Neuron (in vitro differentiated cells): ENCODE results near the gene UNC93A.

Source experiments
- H2AFZ ChIP-seq: one replicate; pipeline ENCODE4 v1.6.1; 2013; ENCODE audit warnings: low read depth, mild to moderate bottlenecking, inconsistent platforms, low read length, moderate library complexity
- H3K27me3 ChIP-seq: one replicate; pipeline ENCODE4 v1.6.1; 2013; ENCODE audit warnings: low read length; ENCODE audit not compliant: insufficient read depth
- H3K36me3 ChIP-seq: one replicate; pipeline ENCODE4 v1.6.1; 2013; ENCODE audit warnings: low read length; ENCODE audit not compliant: insufficient read depth
- H3K4me1 ChIP-seq: one replicate; pipeline ENCODE4 v1.6.1; 2013; ENCODE audit warnings: low read length; ENCODE audit not compliant: insufficient read depth
- H3K4me3 ChIP-seq: 2 replicates; pipeline ENCODE4 v1.5.1; 2013; ENCODE audit warnings: mild to moderate bottlenecking, low read length, moderate library complexity
- H3K9me3 ChIP-seq: one replicate; pipeline ENCODE4 v1.6.1; 2013; ENCODE audit warnings: low read length

UNC93A gene

GRCh38 chr6:167336844-167337630, 45.9 kb downstream of the UNC93A start:
- H3K27me3 ChIP-seq = no peaks in the 10 kb centered on the region
- peaks cover 3% of the 10 kb centered on the region for H3K9me3 ChIP-seq
- no peak overlapping the region for H3K4me3 ChIP-seq
- H3K36me3 ChIP-seq = no peaks in the 10 kb centered on the region
- H2AFZ ChIP-seq = no peak overlapping the region
- H3K4me1 ChIP-seq = peaks cover 5% of the 10 kb centered on the region

GRCh38 chr6:167337675-167338449, 46.7 kb downstream of the UNC93A start:
- Histone ChIP-seq H3K27me3 (no peaks in the 10 kb centered on the region), H3K4me3 (no peak overlapping the region), H2AFZ (no peak overlapping the region), H3K36me3 (no peaks in the 10 kb centered on the region), H3K4me1 (peaks cover 10% of the 10 kb centered on the region), H3K9me3 (peaks cover 3% of the 10 kb centered on the region)

GRCh38 chr6:167338541-167339117, 47.5 kb downstream of the UNC93A start:
- Histone ChIP-seq H3K9me3 (peaks cover 3% of the 10 kb centered on the region), H3K27me3 (no peaks in the 10 kb centered on the region), H3K4me1 (peaks cover 10% of the 10 kb centered on the region), H2AFZ (no peak overlapping the region), H3K36me3 (no peaks in the 10 kb centered on the region), H3K4me3 (no peak overlapping the region)

GRCh38 chr6:167341038-167341583, 50.0 kb downstream of the UNC93A start:
- Histone ChIP-seq H3K4me1 (peaks cover 10% of the 10 kb centered on the region), H3K4me3 (no peak overlapping the region), H3K36me3 (no peaks in the 10 kb centered on the region), H3K9me3 (peaks cover 3% of the 10 kb centered on the region), H3K27me3 (no peaks in the 10 kb centered on the region), H2AFZ (no peak overlapping the region)

- Histone ChIP-seq H3K27me3 (no peaks in the 10 kb centered on the region), H3K36me3 (no peaks in the 10 kb centered on the region), H3K9me3 (peaks cover 3% of the 10 kb centered on the region), H2AFZ (no peak overlapping the region), H3K4me3 (no peak overlapping the region), H3K4me1 (peaks cover 10% of the 10 kb centered on the region)
These were observed 50.8 kb downstream of the UNC93A start for GRCh38 chr6:167341665-167342655.

- H3K9me3 ChIP-seq = peaks cover 3% of the 10 kb centered on the region
- no peak overlapping the region for H3K4me3 ChIP-seq
- H3K36me3 ChIP-seq = no peaks in the 10 kb centered on the region
- peaks cover 10% of the 10 kb centered on the region for H3K4me1 ChIP-seq
- H3K27me3 ChIP-seq = no peaks in the 10 kb centered on the region
- no peak overlapping the region for H2AFZ ChIP-seq
These were observed 51.9 kb downstream of the UNC93A start for GRCh38 chr6:167342879-167343610.

GRCh38 chr6:167345348-167345747, 54.2 kb downstream of the UNC93A start:
- no peaks in the 10 kb centered on the region for H3K27me3 ChIP-seq
- no peaks in the 10 kb centered on the region for H3K36me3 ChIP-seq
- H2AFZ ChIP-seq = no peak overlapping the region
- no peak overlapping the region for H3K4me3 ChIP-seq
- H3K9me3 ChIP-seq = no peaks in the 10 kb centered on the region
- H3K4me1 ChIP-seq = peaks cover 15% of the 10 kb centered on the region

- Histone ChIP-seq H3K4me3 (no peak overlapping the region), H2AFZ (no peak overlapping the region), H3K36me3 (no peaks in the 10 kb centered on the region), H3K27me3 (no peaks in the 10 kb centered on the region), H3K4me1 (peaks cover 15% of the 10 kb centered on the region), H3K9me3 (no peaks in the 10 kb centered on the region)
These were observed 54.8 kb downstream of the UNC93A start for GRCh38 chr6:167345960-167346359.

- H3K4me3 ChIP-seq = no peak overlapping the region
- no peaks in the 10 kb centered on the region for H3K9me3 ChIP-seq
- H3K4me1 ChIP-seq = peaks cover 9% of the 10 kb centered on the region
- no peak overlapping the region for H2AFZ ChIP-seq
- H3K27me3 ChIP-seq = no peaks in the 10 kb centered on the region
- no peaks in the 10 kb centered on the region for H3K36me3 ChIP-seq
These were observed 56.1 kb downstream of the UNC93A start for GRCh38 chr6:167347226-167347625.

GRCh38 chr6:167349631-167350274, 58.6 kb downstream of the UNC93A start:
- H3K27me3 ChIP-seq = no peaks in the 10 kb centered on the region

GRCh38 chr6:167350275-167350696, 59.2 kb downstream of the UNC93A start:
- H3K36me3 ChIP-seq = no peaks in the 10 kb centered on the region
- no peak overlapping the region for H2AFZ ChIP-seq
- peaks cover 3% of the 10 kb centered on the region for H3K9me3 ChIP-seq
- H3K27me3 ChIP-seq = no peaks in the 10 kb centered on the region
- peak overlapping the region; percentile 52 for H3K4me3 ChIP-seq
- peaks cover 5% of the 10 kb centered on the region for H3K4me1 ChIP-seq

More at GRCh38 chr6:167349631-167350274, 58.6 kb downstream of the UNC93A start:
- no peak overlapping the region for H3K4me3 ChIP-seq
- no peaks in the 10 kb centered on the region for H3K36me3 ChIP-seq
- H2AFZ ChIP-seq = no peak overlapping the region
- peaks cover 3% of the 10 kb centered on the region for H3K9me3 ChIP-seq
- peaks cover 5% of the 10 kb centered on the region for H3K4me1 ChIP-seq
